ENCODE data around the gene MACROD1.

Gene MACROD1

DNA sequence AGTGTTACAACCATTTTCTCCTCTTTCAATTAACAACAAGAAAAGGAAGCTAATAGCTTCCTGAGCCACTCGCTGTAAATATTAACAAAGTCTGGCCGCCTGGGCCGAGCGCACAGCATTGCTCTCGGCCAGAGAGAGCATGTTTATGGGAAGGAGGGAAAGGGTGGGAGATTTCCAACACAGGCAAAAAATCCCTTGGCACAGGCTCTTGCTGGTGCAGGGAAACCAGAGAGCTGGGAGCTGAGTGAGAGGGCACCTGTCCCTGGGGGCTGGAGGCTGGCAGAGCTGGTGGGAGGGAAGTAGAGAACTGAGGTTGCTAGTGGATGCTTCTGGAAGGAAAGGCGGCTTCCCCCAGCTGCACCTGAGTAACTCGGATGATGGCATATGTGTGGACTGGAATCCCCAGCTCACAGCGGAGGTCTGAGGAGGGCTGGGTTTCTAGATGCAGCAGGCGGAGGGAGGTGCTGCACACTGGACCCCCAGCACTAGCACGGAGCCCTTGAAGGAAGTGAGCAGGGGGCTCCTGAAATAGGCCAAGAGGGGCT, 70.6 kb downstream of the MACROD1 start:
- H3K4me1 ChIP-seq (ENCODE audit: insufficient read depth, low read length), result peaks cover 30% of the 10 kb centered on the region; the same call in 1 of the 2 replicates
- H3K36me3 ChIP-seq (ENCODE audit: insufficient read depth, low read length), result no peaks in the 10 kb centered on the region
- no peak overlapping the region for H3K9ac ChIP-seq (ENCODE audit: low read depth, low read length)
- no peaks in the 10 kb centered on the region for H3K9me3 ChIP-seq (ENCODE audit: control insufficient read depth, insufficient read depth, low read length)

DNA sequence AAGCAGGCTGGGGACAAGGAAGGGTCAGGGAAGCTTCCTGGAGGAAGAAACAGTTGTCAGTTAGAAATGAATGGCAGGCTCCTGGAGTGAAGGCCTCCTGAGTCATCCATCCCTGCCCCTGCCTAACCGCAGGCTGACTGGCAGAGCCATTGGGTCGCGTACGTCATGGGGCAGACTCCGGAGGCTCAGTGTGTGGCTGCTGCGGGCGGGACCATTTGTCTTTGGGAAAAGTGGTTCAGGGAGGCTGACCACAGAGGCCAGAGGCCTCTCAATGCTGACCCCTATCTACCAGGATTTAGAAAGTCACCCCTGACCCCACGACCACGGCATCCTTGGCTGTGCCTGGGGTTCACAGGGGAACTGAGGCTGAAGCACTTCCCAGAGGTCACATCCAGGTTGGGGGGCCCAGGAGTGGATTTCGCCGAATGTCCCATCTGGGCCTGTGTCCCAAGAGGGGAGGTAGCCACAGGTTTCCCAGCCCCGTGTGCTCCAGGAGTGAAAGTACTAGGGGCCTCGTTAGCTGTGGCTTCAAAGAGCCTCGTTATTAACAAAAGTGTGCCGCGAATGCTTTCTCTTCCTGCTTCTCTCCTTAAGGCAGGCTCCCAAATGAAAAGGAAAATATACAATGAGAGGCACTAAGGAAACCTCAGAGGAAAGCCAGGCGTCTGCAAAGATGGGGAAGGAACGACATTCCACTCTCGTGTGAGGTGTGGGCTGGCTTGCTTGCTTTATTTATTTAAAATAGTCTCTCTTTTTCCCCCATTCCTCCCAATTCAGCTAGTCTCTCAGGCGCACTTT, 71.3 kb downstream of the MACROD1 start:
- H3K9ac ChIP-seq (ENCODE audit: low read depth, low read length), result no peak overlapping the region
- H3K9me3 ChIP-seq (ENCODE audit: control insufficient read depth, insufficient read depth, low read length), result no peaks in the 10 kb centered on the region
- H3K4me1 ChIP-seq (ENCODE audit: insufficient read depth, low read length), result peaks cover 33% of the 10 kb centered on the region; the same call in 1 of the 2 replicates
- H3K36me3 ChIP-seq (ENCODE audit: insufficient read depth, low read length), result no peaks in the 10 kb centered on the region

DNA sequence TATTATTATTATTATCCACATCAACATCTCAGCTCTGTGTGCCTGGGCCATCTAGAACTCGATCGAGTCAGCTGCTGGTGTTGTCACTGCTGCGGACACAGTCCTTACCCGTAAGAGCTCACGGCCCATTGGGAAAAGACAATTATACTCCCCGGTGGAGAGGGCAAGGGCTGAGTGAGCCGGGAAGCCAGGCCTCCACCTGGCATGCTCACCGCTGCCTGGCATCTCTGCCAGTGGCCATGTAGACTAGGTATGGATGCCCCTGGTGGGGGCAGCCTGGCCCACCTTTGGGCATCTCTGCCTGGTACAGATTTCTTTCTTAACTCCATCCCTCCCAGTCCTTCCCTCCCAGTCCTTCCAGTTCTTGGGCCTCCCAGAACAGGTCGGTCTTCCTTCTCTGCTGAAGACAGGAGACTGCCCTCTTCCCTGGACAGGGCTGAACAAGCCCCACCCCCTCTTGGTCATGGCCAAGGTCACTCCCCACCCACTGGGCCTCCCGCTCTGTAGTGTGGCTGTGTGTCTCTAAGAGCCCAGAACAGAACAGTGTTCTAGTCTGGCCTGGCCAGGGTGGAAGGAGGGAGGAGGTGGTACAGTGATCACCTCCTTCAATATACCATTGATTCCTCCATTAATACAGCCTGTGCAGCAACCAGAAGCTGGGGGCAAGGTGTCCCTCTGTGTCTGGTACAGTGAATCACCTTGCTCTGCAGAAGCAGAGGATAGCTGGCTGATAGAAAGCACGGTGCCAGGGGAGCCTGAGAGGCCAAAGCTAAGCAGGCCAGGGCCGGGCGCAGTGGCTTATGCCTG, 72.5 kb downstream of the MACROD1 start:
- peaks cover 33% of the 10 kb centered on the region; the same call in 1 of the 2 replicates for H3K4me1 ChIP-seq (ENCODE audit: insufficient read depth, low read length)

DNA sequence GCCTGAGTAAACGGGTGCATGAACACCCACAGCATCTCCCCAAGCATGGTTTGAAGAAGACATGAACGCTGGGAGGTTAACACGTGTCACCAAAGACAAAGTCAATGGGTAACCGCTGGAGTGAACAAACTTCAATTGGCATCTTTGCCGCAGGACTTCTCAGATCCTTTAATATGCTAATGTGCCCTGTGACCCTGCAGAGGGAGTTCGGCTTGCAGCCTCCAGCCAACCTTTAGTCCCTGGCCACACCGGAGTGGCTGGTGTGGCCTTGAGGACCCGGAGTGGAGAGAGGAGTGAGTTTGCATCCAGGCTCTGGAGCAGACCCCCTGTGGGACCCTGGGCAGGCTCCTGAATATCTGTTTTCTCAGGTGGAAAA, 73.2 kb downstream of the MACROD1 start:
- Histone ChIP-seq H3K9me3 (ENCODE audit: control insufficient read depth, insufficient read depth, low read length) (no peaks in the 10 kb centered on the region), H3K9ac (ENCODE audit: low read depth, low read length) (no peak overlapping the region), H3K4me1 (ENCODE audit: insufficient read depth, low read length) (peaks cover 33% of the 10 kb centered on the region; the same call in 1 of the 2 replicates), H3K36me3 (ENCODE audit: insufficient read depth, low read length) (no peaks in the 10 kb centered on the region)

More for the DNA sequence above, 72.5 kb downstream of the MACROD1 start:
- H3K36me3 ChIP-seq (ENCODE audit: insufficient read depth, low read length), result no peaks in the 10 kb centered on the region
- no peaks in the 10 kb centered on the region for H3K9me3 ChIP-seq (ENCODE audit: control insufficient read depth, insufficient read depth, low read length)
- no peak overlapping the region for H3K9ac ChIP-seq (ENCODE audit: low read depth, low read length)

DNA sequence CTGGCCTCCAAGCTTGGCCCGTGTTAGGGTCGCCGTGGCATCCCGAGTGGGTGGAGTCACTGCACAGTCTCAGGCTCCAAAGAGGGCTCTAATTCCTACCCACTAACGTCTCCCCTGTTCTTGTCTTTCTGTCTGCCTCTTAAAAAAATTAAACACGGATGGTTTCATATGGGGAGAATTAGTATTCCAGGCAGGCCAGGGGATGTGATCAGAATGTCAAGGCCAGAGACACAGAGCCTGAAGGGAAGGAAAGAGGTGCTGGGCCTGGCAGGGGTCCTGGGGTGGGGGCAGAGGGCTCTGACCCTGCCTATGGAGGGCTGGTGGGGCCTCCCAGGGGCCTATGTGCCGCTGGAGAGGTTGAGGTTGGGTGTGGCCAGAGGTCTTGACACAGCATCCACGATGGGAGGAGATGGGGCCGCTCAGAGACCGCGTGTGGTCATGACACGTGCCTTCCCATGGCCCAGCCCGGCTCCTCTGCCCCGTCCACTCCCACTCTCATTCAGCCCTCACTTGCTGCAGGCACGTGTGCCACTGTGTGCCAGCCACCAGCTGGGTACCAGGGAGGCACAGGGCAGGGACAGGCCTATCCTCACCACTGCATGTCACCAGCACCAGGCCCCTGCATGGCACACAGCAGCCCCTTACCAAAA, 73.7 kb downstream of the MACROD1 start:
- no peak overlapping the region for H3K9ac ChIP-seq (ENCODE audit: low read depth, low read length)
- H3K36me3 ChIP-seq (ENCODE audit: insufficient read depth, low read length), result no peaks in the 10 kb centered on the region
- no peaks in the 10 kb centered on the region for H3K9me3 ChIP-seq (ENCODE audit: control insufficient read depth, insufficient read depth, low read length)
- peaks cover 33% of the 10 kb centered on the region; the same call in 1 of the 2 replicates for H3K4me1 ChIP-seq (ENCODE audit: insufficient read depth, low read length)

DNA sequence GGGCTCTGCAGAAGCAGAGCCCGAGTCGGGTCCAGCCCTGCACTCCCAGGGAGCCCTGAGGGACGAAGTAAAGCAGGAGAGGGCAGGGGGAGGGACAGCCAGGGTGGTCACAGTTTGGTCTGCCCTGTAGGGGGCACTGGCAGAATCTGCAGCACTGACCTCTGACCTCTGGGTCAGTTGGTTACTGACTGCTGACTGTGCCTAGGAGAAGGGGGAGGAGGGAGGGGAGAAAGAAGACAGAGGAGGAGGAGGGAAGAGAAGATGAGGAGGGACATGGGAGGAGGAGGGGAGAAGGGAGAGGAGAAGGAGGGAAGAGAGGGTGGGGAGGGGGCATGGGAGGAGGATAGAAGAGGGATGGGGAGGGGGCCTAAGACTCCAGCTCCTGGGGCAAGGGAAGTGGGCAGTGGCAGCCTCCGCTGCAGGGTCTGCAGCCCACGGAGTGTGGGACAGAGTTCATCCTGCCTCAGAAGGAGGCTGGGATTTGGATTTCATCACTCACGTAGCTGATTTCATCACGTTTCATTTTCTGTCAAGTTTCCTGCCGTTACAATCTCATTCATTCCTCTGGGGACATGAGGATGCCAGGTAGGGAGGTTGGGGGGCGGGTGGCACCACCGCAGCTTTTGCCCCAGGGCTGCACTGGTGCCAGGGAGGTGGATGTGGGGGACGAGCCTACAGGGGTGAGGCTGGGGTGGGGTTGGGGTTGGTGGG, 75.0 kb downstream of the MACROD1 start:
- H3K9me3 ChIP-seq (ENCODE audit: control insufficient read depth, insufficient read depth, low read length), result no peaks in the 10 kb centered on the region
- H3K9ac ChIP-seq (ENCODE audit: low read depth, low read length), result no peak overlapping the region
- H3K36me3 ChIP-seq (ENCODE audit: insufficient read depth, low read length), result no peaks in the 10 kb centered on the region
- H3K4me1 ChIP-seq (ENCODE audit: insufficient read depth, low read length), result peaks cover 37% of the 10 kb centered on the region; the same call in 1 of the 2 replicates

DNA sequence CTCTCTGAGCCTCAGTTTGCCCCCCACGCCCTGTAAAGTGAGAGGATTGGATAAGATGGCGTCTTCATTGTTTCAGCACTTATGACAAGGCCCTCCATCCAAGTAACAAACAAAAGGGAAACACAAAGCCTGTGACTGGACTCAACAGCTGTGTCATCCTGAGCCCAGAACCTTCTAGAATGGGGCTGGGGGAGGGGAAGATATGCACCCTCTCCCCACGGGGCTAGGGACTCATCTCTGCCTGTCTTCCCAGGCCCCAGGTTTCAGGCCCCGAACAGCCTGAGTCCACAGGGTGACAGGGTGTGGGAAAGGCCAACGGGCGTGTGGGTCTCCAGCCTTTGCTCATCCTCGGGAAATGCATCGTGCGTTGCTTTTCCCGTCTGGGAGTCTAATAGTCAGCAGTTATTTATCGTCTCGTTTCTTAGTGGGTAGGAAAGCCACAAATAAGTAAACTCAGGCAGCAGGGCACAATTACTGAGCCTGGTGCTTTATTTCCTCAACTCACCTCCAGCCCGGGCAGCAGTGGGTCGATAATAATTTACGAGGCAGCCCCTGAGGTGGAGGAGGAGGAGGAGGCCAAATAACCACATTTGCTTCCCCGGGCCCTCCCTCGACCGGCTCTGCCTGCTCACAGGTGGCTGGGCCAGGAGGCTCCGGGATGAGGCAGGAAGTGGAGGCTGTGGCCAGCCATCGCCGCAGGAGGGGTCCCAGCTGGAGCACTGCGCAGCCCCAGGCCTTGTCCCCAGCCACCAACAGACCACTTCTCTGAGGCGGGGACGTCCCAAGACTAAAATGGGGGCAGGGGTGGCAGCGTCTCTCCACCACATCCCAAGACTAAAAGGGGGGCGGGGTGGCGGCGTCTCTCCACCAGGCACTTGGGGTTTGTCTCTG, 75.8 kb downstream of the MACROD1 start:
- Histone ChIP-seq H3K36me3 (ENCODE audit: insufficient read depth, low read length) (no peaks in the 10 kb centered on the region), H3K9me3 (ENCODE audit: control insufficient read depth, insufficient read depth, low read length) (no peaks in the 10 kb centered on the region), H3K4me1 (ENCODE audit: insufficient read depth, low read length) (peaks cover 35% of the 10 kb centered on the region; the same call in 1 of the 2 replicates), H3K9ac (ENCODE audit: low read depth, low read length) (no peak overlapping the region)

DNA sequence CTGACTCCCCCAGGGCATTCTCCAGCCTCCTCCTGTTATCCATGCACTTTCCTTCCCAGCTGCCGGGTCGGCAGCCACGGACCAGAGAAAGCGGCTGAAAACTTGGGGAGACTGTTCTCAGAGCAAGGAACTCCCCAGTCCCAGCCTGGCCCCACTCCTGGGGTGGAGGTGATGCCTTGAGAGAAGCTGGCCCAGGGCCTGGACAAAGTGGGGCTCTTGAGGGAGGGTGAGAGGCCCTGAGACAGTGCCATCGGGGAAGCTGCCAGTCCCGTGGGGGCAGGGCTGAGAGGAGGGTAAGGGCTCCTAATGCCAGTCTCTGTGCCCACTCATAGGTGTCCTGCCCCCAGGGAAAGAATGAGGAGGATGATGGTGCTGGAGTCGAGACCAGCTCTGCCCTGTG, 76.4 kb downstream of the MACROD1 start:
- peaks cover 28% of the 10 kb centered on the region; the same call in 1 of the 2 replicates for H3K4me1 ChIP-seq (ENCODE audit: insufficient read depth, low read length)
- no peaks in the 10 kb centered on the region for H3K36me3 ChIP-seq (ENCODE audit: insufficient read depth, low read length)
- H3K9me3 ChIP-seq (ENCODE audit: control insufficient read depth, insufficient read depth, low read length), result no peaks in the 10 kb centered on the region
- no peak overlapping the region for H3K9ac ChIP-seq (ENCODE audit: low read depth, low read length)

DNA sequence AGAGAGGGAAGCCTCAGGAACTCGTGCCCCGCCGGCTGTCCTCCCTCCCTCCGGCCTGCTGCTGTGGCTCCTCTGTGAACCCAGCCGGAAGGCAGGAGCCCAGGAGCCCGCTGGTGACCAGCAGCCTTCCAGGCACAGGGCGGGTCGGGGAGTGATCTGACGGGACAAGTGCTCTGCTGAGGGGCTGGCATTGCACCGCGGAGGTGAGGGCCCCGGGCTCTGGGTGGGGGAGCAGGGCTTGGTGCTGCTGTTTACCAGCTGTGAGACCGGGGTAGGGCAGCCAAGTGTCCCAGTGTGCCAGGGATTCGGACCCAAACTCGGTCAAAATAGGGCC, 76.9 kb downstream of the MACROD1 start:
- peaks cover 26% of the 10 kb centered on the region; the same call in 1 of the 2 replicates for H3K4me1 ChIP-seq (ENCODE audit: insufficient read depth, low read length)
- H3K9ac ChIP-seq (ENCODE audit: low read depth, low read length), result no peak overlapping the region
- no peaks in the 10 kb centered on the region for H3K36me3 ChIP-seq (ENCODE audit: insufficient read depth, low read length)
- H3K9me3 ChIP-seq (ENCODE audit: control insufficient read depth, insufficient read depth, low read length), result no peaks in the 10 kb centered on the region

DNA sequence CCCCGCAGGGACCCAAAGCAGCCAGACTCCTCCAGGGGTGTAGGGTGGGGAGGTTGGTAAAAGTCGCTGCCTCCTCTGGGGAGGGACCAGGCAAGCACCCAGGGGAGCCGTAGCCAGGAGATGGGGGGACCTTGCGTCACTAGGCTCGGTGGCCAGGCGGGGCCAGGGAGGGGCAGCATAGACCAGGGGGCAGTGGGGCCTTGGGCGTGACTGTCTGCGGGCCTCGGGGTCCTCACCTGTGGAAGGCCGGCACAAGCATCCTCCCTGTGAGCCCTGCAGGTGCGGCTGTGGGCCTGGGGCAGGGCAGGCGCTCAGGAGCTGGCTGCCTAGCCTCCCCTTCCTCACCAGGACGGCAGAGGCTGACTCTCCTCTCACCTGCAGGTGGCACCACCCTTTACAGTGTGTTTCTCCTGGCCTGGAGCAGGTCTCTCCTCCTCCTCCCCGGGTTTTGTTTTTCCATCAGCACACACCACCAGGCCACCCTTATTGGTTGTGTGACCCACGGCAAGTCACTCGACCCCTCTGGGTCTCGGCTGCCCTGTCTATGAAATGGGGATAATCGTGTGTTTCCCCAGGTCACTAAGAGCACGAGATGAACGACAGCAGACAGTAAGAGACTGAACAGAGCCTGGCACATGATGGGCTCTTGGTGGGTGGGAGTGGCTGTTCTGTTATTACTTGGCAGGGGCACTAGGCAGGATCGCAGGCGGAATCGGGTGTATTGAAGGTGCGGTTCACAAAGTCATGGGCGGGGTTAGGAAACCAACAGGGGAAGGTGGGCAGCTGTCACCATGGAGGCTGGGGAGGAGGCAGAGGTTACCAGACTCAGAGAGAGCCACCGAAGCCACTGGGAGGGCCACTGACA, 77.5 kb downstream of the MACROD1 start:
- Histone ChIP-seq H3K36me3 (ENCODE audit: insufficient read depth, low read length) (no peaks in the 10 kb centered on the region), H3K4me1 (ENCODE audit: insufficient read depth, low read length) (peaks cover 26% of the 10 kb centered on the region; the same call in 1 of the 2 replicates), H3K9ac (ENCODE audit: low read depth, low read length) (no peak overlapping the region), H3K9me3 (ENCODE audit: control insufficient read depth, insufficient read depth, low read length) (no peaks in the 10 kb centered on the region)

DNA sequence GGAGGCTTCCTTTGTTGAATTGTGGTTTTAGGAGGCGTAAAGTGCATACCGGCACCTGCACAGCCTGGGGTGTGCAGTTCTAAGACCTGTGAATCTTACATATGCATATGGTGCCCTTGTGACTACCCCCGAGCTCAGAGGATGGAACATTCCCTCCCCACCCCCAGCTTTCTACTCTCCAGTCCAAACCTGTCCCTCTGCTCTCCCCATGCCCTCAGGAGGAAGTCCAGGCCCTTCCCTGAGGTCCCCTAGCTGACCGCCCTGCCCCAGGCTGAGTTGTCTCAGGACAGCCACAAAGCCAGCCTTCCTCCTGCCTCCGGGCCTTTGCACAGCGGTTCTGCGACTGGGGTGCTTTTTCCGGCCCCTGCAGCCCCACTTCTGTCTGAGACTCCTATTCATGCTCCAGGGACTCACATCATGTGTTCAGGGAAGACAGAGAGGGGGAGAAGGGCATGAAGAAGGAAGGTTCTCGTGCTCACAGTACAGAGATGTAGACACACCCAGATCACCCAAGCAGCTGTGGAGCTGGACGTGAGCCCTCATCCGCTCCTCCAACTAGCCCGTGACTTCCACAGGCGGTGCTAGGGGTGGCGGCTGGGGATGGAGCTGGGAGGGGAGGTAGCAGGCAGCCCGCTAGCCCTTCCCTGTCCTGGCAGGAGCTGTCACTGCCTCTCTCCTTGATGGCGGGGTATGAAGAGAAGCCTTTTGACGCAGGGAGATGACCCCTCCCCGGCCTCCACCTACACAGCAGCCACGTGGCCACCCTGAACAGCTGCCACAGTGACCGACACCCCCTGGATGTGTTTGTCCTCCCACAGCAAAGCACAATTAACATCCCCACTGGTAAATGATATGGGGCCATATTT, 79.4 kb downstream of the MACROD1 start:
- Histone ChIP-seq H3K36me3 (ENCODE audit: insufficient read depth, low read length) (no peaks in the 10 kb centered on the region), H3K9me3 (ENCODE audit: control insufficient read depth, insufficient read depth, low read length) (no peaks in the 10 kb centered on the region), H3K4me1 (ENCODE audit: insufficient read depth, low read length) (peaks cover 19% of the 10 kb centered on the region; the same call in 1 of the 2 replicates), H3K9ac (ENCODE audit: low read depth, low read length) (no peak overlapping the region)

DNA sequence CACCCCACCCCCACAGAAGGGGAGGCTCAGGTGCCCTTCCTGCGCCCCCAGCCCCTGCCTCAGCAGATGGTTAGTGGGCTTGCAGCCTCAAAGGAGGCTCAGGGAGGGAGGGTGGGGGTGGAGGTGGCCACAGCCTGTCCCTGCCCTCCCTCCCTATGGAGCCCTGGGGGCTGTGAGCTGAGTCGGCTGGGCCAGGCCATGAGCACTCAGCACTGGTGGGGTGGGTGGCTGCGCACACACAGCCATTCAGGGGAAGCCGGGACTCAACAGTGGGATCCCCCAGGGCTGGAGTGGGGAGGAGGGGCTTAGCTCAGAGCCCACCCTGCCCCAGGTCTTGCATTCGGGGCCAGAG, 80.0 kb downstream of the MACROD1 start:
- Histone ChIP-seq H3K36me3 (ENCODE audit: insufficient read depth, low read length) (no peaks in the 10 kb centered on the region), H3K9ac (ENCODE audit: low read depth, low read length) (no peak overlapping the region), H3K4me1 (ENCODE audit: insufficient read depth, low read length) (peaks cover 15% of the 10 kb centered on the region; the same call in 1 of the 2 replicates), H3K9me3 (ENCODE audit: control insufficient read depth, insufficient read depth, low read length) (no peaks in the 10 kb centered on the region)

All from ES-I3 (cell line).